Right lobe of liver (tissue), 4 donors: ENCODE measurements around the gene GGT6.

Experiments
- POLR2A ChIP-seq: fragments of 450-650 bp; IDR thresholded peaks from one replicate; pipeline ENCODE4 v1.6.1; 2017; ENCODE audit warnings: antibody characterized with exemption, mild to moderate bottlenecking
- TF ChIP-seq, protein P1 (sequence below), 4 donors: fragments of 200-600 bp in 3 of 4; fragments of 450-650 bp in 1 of 4; IDR thresholded peaks; one replicate each; pipeline versions ENCODE4 v1.5.1 to v1.8.0; 2016 to 2022; ENCODE audit warnings: antibody characterized with exemption in 4 of 4, mild to moderate bottlenecking in 2 of 4
- donor health status: DM: no; HTN: no; CAD: no.
- donor health status: DM: no; HTN: no; CAD: no.
- donor health status: DM: no; HTN: yes; CAD: no.

DNA sequence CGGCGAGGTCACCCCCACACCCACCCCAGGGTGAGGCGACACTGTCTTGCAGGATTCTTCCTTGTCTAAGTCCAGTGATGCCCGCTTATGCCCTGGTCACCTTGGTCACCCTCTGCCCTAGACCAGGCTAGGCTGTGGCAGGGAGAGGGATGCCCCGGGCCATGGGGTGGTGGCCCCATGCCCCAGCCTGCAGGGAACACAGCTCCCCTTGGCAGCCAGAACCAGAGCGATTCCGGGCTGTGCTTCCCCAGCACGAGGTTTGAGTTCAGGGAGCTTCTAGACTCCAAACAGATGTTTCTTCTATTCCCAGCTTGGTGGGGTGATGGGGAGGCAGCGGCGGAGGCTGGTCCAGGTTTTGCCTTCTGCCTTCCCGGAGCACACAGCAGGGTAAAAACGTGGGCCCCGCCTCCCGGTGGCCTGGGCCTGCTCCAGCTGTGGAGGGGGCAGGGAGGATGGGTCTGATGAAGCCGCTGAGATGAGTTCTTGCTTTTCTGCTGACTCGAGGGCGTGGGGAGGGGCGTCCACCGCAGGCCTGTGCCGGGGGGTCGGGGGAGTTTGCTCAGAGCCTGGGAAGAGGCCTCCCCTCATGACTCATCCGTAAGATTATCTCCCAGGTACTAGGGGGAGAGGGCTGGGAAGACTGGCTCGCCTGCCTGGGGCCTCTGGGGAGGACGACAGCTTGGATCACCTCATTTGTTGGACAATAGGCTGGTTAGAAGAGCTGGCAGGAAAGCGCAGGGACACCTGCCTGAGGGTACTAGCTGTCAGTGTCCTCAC, 39.3 kb upstream of the GGT6 start:
- TF ChIP-seq, protein P1, sequence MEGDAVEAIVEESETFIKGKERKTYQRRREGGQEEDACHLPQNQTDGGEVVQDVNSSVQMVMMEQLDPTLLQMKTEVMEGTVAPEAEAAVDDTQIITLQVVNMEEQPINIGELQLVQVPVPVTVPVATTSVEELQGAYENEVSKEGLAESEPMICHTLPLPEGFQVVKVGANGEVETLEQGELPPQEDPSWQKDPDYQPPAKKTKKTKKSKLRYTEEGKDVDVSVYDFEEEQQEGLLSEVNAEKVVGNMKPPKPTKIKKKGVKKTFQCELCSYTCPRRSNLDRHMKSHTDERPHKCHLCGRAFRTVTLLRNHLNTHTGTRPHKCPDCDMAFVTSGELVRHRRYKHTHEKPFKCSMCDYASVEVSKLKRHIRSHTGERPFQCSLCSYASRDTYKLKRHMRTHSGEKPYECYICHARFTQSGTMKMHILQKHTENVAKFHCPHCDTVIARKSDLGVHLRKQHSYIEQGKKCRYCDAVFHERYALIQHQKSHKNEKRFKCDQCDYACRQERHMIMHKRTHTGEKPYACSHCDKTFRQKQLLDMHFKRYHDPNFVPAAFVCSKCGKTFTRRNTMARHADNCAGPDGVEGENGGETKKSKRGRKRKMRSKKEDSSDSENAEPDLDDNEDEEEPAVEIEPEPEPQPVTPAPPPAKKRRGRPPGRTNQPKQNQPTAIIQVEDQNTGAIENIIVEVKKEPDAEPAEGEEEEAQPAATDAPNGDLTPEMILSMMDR (IDR thresholded peaks at IDR 0.05): no peak
- no peak for TF ChIP-seq POLR2A
